ENCODE data around the gene CRNN. TPM values are rescaled to one million over a fixed set of nuclear protein-coding genes. Genes with fewer than 3 reads are reported as not detected.

The CRNN gene
- not detected for total RNA-seq
- not detected for total RNA-seq (2013)
- 0 reads per million in 29 experiments for total RNA-seq

GRCh38 chr1:152413909-152414308 is at the start of gene CRNN:
Gene CRNN, minus strand, starts transcription at chr1:152414263. Its CDS starts 2,030 bp downstream, at chr1:152412233.
- no peak within 1 kb of the TSS for H3K27ac Mint-ChIP-seq
- no peaks in the 10 kb centered on the region for H3K4me1 ChIP-seq (ENCODE audit: control insufficient read depth in 1 of 2, extremely low read depth in 1 of 2, insufficient read depth in 2 of 2, low read length in 2 of 2)
- H3K36me3 Mint-ChIP-seq: no peaks in the 10 kb centered on the region
- no peak for DNase-seq
- peaks cover 36 to 40% of the 10 kb centered on the region in 2 donors for H3K27me3 Mint-ChIP-seq
- peaks cover 0 to 20% of the 10 kb centered on the region in 2 experiments for H3K27me3 ChIP-seq (replicated peaks in 1 of 2; ENCODE audit: control insufficient read depth in 2 of 2, extremely low read depth in 1 of 2, insufficient read depth in 2 of 2, low read length in 1 of 2)
- H3K9me3 Mint-ChIP-seq: no peaks in the 10 kb centered on the region
- H3K27ac ChIP-seq (ENCODE audit: low read length): no peak within 1 kb of the TSS
- no peak within 1 kb of the TSS for H3K4me3 ChIP-seq (ENCODE audit: control insufficient read depth in 1 of 2, extremely low read depth in 1 of 2, low read length in 1 of 2)
- no peaks in the 10 kb centered on the region for H3K36me3 ChIP-seq (ENCODE audit: control insufficient read depth in 2 of 2, extremely low read depth in 1 of 2, insufficient read depth in 1 of 2, low read length in 1 of 2)
- H3K4me1 Mint-ChIP-seq: no peaks in the 10 kb centered on the region
- ChIA-PET CTCF (interaction anchor here in 1 of 2 donors (0.7 kb wide), 1 partner anchor 109 kb away, joined by 3 read pairs; no protein-coding TSS in a partner anchor), POLR2A (no interaction called here)
- no peak within 1 kb of the TSS for H3K4me3 Mint-ChIP-seq
- ATAC-seq (replicated peaks in 1 of 4): no peak
- no peaks in the 10 kb centered on the region for H3K9me3 ChIP-seq
- WGBS (ENCODE audit: insufficient coverage): 75% methylated on average over 3 of the region's 3 CpGs

GRCh38 chr1:152462636-152463035 is 48.6 kb upstream of the CRNN start:
- H3K9me3 ChIP-seq: peaks cover 4% of the 10 kb centered on the region
- no peak overlapping the region for H3K27ac ChIP-seq (ENCODE audit: low read length)
- no peak overlapping the region for H3K4me3 Mint-ChIP-seq
- WGBS (ENCODE audit: insufficient coverage): 98% methylated on average over 17 of the region's 26 CpGs
- H3K4me3 ChIP-seq (ENCODE audit: control insufficient read depth in 1 of 2, extremely low read depth in 1 of 2, low read length in 1 of 2): no peak overlapping the region
- H3K36me3 Mint-ChIP-seq: no peaks in the 10 kb centered on the region
- peaks cover 5 to 7% of the 10 kb centered on the region in 2 donors for H3K27me3 Mint-ChIP-seq
- H3K4me1 Mint-ChIP-seq: peaks cover 26 to 28% (median 27%) of the 10 kb centered on the region in 3 donors
- ChIA-PET POLR2A (no interaction called here), CTCF (no interaction called here)
- H3K4me1 ChIP-seq (ENCODE audit: control insufficient read depth in 1 of 2, extremely low read depth in 1 of 2, insufficient read depth in 2 of 2, low read length in 2 of 2): peaks cover 4 to 14% of the 10 kb centered on the region in 2 experiments
- H3K27ac Mint-ChIP-seq: no peak overlapping the region
- peaks cover 0 to 9% (median 0%) of the 10 kb centered on the region in 3 donors for H3K9me3 Mint-ChIP-seq
- ATAC-seq (replicated peaks in 1 of 4): no peak
- H3K27me3 ChIP-seq (replicated peaks in 1 of 2; ENCODE audit: control insufficient read depth in 2 of 2, extremely low read depth in 1 of 2, insufficient read depth in 2 of 2, low read length in 1 of 2): no peaks in the 10 kb centered on the region
- no peak for DNase-seq
- no peaks in the 10 kb centered on the region for H3K36me3 ChIP-seq (ENCODE audit: control insufficient read depth in 2 of 2, extremely low read depth in 1 of 2, insufficient read depth in 1 of 2, low read length in 1 of 2)

- no CpG with 5 or more reads among the region's 6 CpGs for WGBS (ENCODE audit: insufficient coverage)
- H3K4me3 ChIP-seq (ENCODE audit: control insufficient read depth in 1 of 2, extremely low read depth in 1 of 2, low read length in 1 of 2): no peak overlapping the region
- peaks cover 4% of the 10 kb centered on the region for H3K9me3 ChIP-seq
- H3K27ac Mint-ChIP-seq: no peak overlapping the region
- H3K27me3 Mint-ChIP-seq: no peaks in the 10 kb centered on the region
- peaks cover 26 to 28% (median 27%) of the 10 kb centered on the region in 3 donors for H3K4me1 Mint-ChIP-seq
- H3K27me3 ChIP-seq (replicated peaks in 1 of 2; ENCODE audit: control insufficient read depth in 2 of 2, extremely low read depth in 1 of 2, insufficient read depth in 2 of 2, low read length in 1 of 2): no peaks in the 10 kb centered on the region
- ATAC-seq (replicated peaks in 1 of 4): peak; percentile 32 to 61 (median 37)
- peaks cover 0 to 4% (median 0%) of the 10 kb centered on the region in 3 donors for H3K9me3 Mint-ChIP-seq
- no peak overlapping the region for H3K27ac ChIP-seq (ENCODE audit: low read length)
- H3K4me3 Mint-ChIP-seq: peak overlapping the region in 2 of 3 donors; percentile 7 to 35
- DNase-seq: peak in 32 of 35 experiments; percentile 12 to 81 (median 50)
- no peaks in the 10 kb centered on the region for H3K36me3 Mint-ChIP-seq
- H3K4me1 ChIP-seq (ENCODE audit: control insufficient read depth in 1 of 2, extremely low read depth in 1 of 2, insufficient read depth in 2 of 2, low read length in 2 of 2): peaks cover 4 to 14% of the 10 kb centered on the region in 2 experiments
- ChIA-PET POLR2A (no interaction called here), CTCF (no interaction called here)
- no peaks in the 10 kb centered on the region for H3K36me3 ChIP-seq (ENCODE audit: control insufficient read depth in 2 of 2, extremely low read depth in 1 of 2, insufficient read depth in 1 of 2, low read length in 1 of 2)
Observed at GRCh38 chr1:152461544-152461943, 47.5 kb upstream of the CRNN start.

- Mint-ChIP-seq H3K4me3 (peak overlapping the region in 2 of 3 donors; percentile 62 to 74), H3K27me3 (peaks cover 0 to under 1% of the 10 kb centered on the region in 2 donors), H3K36me3 (no peaks in the 10 kb centered on the region), H3K9me3 (no peaks in the 10 kb centered on the region), H3K27ac (peak overlapping the region; percentile 83 to 94), H3K4me1 (peaks cover 26 to 28% (median 27%) of the 10 kb centered on the region in 3 donors)
- DNase-seq: no peak
- Histone ChIP-seq H3K4me1 (ENCODE audit: control insufficient read depth in 1 of 2, extremely low read depth in 1 of 2, insufficient read depth in 2 of 2, low read length in 2 of 2) (peaks cover 4 to 14% of the 10 kb centered on the region in 2 experiments), H3K27me3 (replicated peaks in 1 of 2; ENCODE audit: control insufficient read depth in 2 of 2, extremely low read depth in 1 of 2, insufficient read depth in 2 of 2, low read length in 1 of 2) (no peaks in the 10 kb centered on the region), H3K27ac (ENCODE audit: low read length) (no peak overlapping the region), H3K9me3 (no peaks in the 10 kb centered on the region), H3K4me3 (ENCODE audit: control insufficient read depth in 1 of 2, extremely low read depth in 1 of 2, low read length in 1 of 2) (no peak overlapping the region), H3K36me3 (ENCODE audit: control insufficient read depth in 2 of 2, extremely low read depth in 1 of 2, insufficient read depth in 1 of 2, low read length in 1 of 2) (no peaks in the 10 kb centered on the region)
- POLR2A ChIA-PET: no interaction called here
- CTCF ChIA-PET: interaction anchor here (0.7 to 3.6 kb wide), 13 partner anchors 9 to 421 kb away, joined by 3 to 134 read pairs (median 5); no protein-coding TSS in a partner anchor
- ATAC-seq (replicated peaks in 1 of 4): no peak
- 37% methylated on average over 3 of the region's 3 CpGs for WGBS (ENCODE audit: insufficient coverage)
Observed at GRCh38 chr1:152460529-152460899, 46.5 kb upstream of the CRNN start.

GRCh38 chr1:152459596-152460528 is 45.8 kb upstream of the CRNN start:
- Histone ChIP-seq H3K27me3 (replicated peaks in 1 of 2; ENCODE audit: control insufficient read depth in 2 of 2, extremely low read depth in 1 of 2, insufficient read depth in 2 of 2, low read length in 1 of 2) (no peaks in the 10 kb centered on the region), H3K4me1 (ENCODE audit: control insufficient read depth in 1 of 2, extremely low read depth in 1 of 2, insufficient read depth in 2 of 2, low read length in 2 of 2) (peaks cover 4 to 14% of the 10 kb centered on the region in 2 experiments), H3K27ac (ENCODE audit: low read length) (peak overlapping the region; percentile 70), H3K9me3 (no peaks in the 10 kb centered on the region), H3K4me3 (ENCODE audit: control insufficient read depth in 1 of 2, extremely low read depth in 1 of 2, low read length in 1 of 2) (peak overlapping the region in 1 of 2 donors; percentile 12), H3K36me3 (ENCODE audit: control insufficient read depth in 2 of 2, extremely low read depth in 1 of 2, insufficient read depth in 1 of 2, low read length in 1 of 2) (no peaks in the 10 kb centered on the region)
- H3K4me1 Mint-ChIP-seq: peaks cover 26 to 28% (median 27%) of the 10 kb centered on the region in 3 donors
- peak overlapping the region; percentile 43 to 74 (median 62) for H3K4me3 Mint-ChIP-seq
- CTCF ChIA-PET: interaction anchor here (0.7 to 3.6 kb wide), 33 partner anchors 8 to 527 kb away, joined by 3 to 134 read pairs (median 7); partner anchors contain the start of gene S100A11 (in 1 of the 2)
- ATAC-seq (replicated peaks in 1 of 4) (peak; percentile 53 to 76 (median 64)), DNase-seq (peak; percentile 29 to 88 (median 63))
- WGBS (ENCODE audit: insufficient coverage): 39% methylated on average over 5 of the region's 8 CpGs
- POLR2A ChIA-PET: no interaction called here
- peak overlapping the region; percentile 83 to 94 for H3K27ac Mint-ChIP-seq
- H3K27me3 Mint-ChIP-seq: peaks cover 0 to 4% of the 10 kb centered on the region in 2 donors
- no peaks in the 10 kb centered on the region for H3K36me3 Mint-ChIP-seq
- H3K9me3 Mint-ChIP-seq: no peaks in the 10 kb centered on the region

GRCh38 chr1:152458384-152459185 is 44.5 kb upstream of the CRNN start:
- Histone ChIP-seq H3K36me3 (ENCODE audit: control insufficient read depth in 2 of 2, extremely low read depth in 1 of 2, insufficient read depth in 1 of 2, low read length in 1 of 2) (no peaks in the 10 kb centered on the region), H3K27ac (ENCODE audit: low read length) (no peak overlapping the region), H3K4me1 (ENCODE audit: control insufficient read depth in 1 of 2, extremely low read depth in 1 of 2, insufficient read depth in 2 of 2, low read length in 2 of 2) (peaks cover 4 to 14% of the 10 kb centered on the region in 2 experiments), H3K27me3 (replicated peaks in 1 of 2; ENCODE audit: control insufficient read depth in 2 of 2, extremely low read depth in 1 of 2, insufficient read depth in 2 of 2, low read length in 1 of 2) (no peaks in the 10 kb centered on the region), H3K9me3 (no peaks in the 10 kb centered on the region), H3K4me3 (ENCODE audit: control insufficient read depth in 1 of 2, extremely low read depth in 1 of 2, low read length in 1 of 2) (no peak overlapping the region)
- Mint-ChIP-seq H3K36me3 (no peaks in the 10 kb centered on the region), H3K4me1 (peaks cover 26 to 28% (median 27%) of the 10 kb centered on the region in 3 donors), H3K27me3 (peaks cover 0 to 6% of the 10 kb centered on the region in 2 donors), H3K9me3 (no peaks in the 10 kb centered on the region), H3K27ac (peak overlapping the region; percentile 13 to 94), H3K4me3 (peak overlapping the region in 2 of 3 donors; percentile 4 to 62)
- DNase-seq: peak; percentile 54 to 91 (median 74)
- WGBS (ENCODE audit: insufficient coverage): 40% methylated on average over 6 of the region's 11 CpGs
- POLR2A ChIA-PET: no interaction called here
- CTCF ChIA-PET: interaction anchor here (0.6 to 3.6 kb wide), 40 partner anchors 9 to 568 kb away, joined by 3 to 134 read pairs (median 6); partner anchors contain the start of gene S100A11 (in 1 of the 2)
- peak; percentile 71 to 80 (median 76) for ATAC-seq (replicated peaks in 1 of 4)

All from T-cell (primary cell).